Type B pancreatic cell (in vitro differentiated cells): ENCODE results near the gene SNED1. TPM values are rescaled to one million over a fixed set of nuclear protein-coding genes. Genes with fewer than 3 reads are reported as not detected.

Experiments
- DNase-seq: peaks from one replicate; pipeline ENCODE4 v3.0.0; 2021; ENCODE audit warnings: mixed read lengths; ENCODE audit not compliant: unreplicated experiment; ENCODE audit errors: extremely low spot score
- H3K27ac Mint-ChIP-seq: 2 replicates; pipeline ENCODE4 v1.8.0; 2021; ENCODE audit warnings: mild to moderate bottlenecking, mixed read lengths
- H3K27me3 Mint-ChIP-seq: 2 replicates; pipeline ENCODE4 v1.8.0; 2021; ENCODE audit warnings: mixed read lengths
- H3K36me3 Mint-ChIP-seq: 2 replicates; pipeline ENCODE4 v1.8.0; 2021; ENCODE audit warnings: mixed read lengths
- H3K4me1 Mint-ChIP-seq: one replicate; pipeline ENCODE4 v1.8.0; 2021; ENCODE audit warnings: mixed read lengths; ENCODE audit not compliant: unreplicated experiment
- H3K4me3 Mint-ChIP-seq: 2 replicates; pipeline ENCODE4 v1.8.0; 2021; ENCODE audit warnings: mild to moderate bottlenecking, mixed read lengths
- H3K9me3 Mint-ChIP-seq: 2 replicates; pipeline ENCODE4 v1.8.0; 2021; ENCODE audit warnings: mixed read lengths
- total RNA-seq: library from RNA; stranded (reverse); gene quantifications from 2 replicates; pipeline ENCODE4 v1.2.1, GENCODE V29; 2021; ENCODE audit warnings: low replicate concordance
- TF ChIP-seq, protein P1 (sequence below): fragments of 200-600 bp; sonication (generic); conservative IDR thresholded peaks from 2 replicates; pipeline ENCODE4 v1.5.0; 2021; ENCODE audit warnings: antibody characterized with exemption, mild to moderate bottlenecking

The SNED1 gene
- total RNA-seq, 1 donor from 2014 or later: 140 TPM

DNA sequence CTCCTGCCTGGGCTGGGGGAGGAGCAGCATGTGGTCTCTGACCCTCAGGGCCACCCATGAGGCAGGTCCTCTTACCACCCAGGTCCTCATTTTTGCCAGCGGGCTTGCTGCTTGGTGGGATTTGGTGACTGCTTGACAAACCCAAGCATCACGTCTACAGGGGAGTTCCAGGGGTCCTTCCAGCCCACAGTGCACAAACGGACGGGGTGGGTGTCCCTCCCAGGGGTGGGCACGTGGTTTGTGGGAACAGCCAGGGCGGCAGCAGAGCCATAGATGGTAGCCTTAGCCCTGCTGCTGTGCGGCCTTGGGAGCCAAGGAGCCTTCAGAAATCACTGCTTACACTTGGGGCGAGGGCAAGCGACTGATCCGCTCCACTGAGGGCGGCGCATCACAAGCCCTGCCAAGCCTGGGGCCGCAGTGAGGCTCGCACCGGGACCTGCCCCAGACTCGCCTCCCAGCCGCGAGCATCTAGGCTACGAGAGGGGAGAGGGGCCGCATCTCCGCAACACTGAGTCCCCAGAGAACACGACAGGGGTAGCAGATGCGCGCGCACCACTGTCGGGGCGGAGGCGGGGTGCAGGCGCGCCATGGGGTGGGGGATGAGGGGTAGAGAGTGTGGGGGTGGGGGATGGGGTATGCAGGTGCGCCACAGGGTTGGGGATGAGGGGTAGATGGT, 36.9 kb downstream of the SNED1 start:
- peaks cover 14% of the 10 kb centered on the region for H3K36me3 Mint-ChIP-seq
- H3K4me3 Mint-ChIP-seq: no peak overlapping the region

DNA sequence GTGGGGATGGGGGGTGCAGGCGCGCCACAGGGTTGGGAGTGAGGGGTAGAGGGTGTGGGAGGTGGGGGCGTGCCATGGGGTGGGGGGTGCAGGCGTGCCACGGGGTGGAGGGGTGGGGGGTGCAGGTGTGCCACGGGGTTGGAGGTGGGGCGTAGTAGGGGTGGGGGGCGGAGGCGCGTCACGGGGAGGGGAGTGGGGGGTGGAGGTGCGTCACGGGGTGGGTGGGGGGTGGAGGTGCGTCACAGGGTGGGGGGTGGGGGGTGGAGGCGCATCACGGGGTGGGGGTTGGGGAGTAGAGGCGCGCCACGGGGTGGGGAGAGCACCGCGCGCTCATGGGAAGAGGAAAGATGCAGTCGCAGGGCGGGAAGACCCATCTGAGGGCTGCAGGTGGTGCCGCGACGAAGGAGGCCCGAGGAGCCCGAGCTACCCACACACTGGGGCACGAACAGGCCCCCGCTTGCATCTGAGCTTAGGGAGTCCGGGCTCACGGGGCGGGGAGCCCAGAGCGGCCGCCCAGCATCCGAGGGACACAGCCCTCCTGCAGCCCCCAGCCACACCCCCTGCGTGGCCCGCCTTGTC, 37.5 kb downstream of the SNED1 start:
- Mint-ChIP-seq H3K36me3 (peaks cover 14% of the 10 kb centered on the region), H3K9me3 (no peaks in the 10 kb centered on the region), H3K4me1 (peaks cover 8% of the 10 kb centered on the region), H3K27ac (no peak overlapping the region), H3K4me3 (no peak overlapping the region), H3K27me3 (peaks cover 22% of the 10 kb centered on the region)
- TF ChIP-seq, protein P1, sequence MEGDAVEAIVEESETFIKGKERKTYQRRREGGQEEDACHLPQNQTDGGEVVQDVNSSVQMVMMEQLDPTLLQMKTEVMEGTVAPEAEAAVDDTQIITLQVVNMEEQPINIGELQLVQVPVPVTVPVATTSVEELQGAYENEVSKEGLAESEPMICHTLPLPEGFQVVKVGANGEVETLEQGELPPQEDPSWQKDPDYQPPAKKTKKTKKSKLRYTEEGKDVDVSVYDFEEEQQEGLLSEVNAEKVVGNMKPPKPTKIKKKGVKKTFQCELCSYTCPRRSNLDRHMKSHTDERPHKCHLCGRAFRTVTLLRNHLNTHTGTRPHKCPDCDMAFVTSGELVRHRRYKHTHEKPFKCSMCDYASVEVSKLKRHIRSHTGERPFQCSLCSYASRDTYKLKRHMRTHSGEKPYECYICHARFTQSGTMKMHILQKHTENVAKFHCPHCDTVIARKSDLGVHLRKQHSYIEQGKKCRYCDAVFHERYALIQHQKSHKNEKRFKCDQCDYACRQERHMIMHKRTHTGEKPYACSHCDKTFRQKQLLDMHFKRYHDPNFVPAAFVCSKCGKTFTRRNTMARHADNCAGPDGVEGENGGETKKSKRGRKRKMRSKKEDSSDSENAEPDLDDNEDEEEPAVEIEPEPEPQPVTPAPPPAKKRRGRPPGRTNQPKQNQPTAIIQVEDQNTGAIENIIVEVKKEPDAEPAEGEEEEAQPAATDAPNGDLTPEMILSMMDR: no peak
- no peak for DNase-seq

More for the DNA sequence above, 36.9 kb downstream of the SNED1 start:
- Mint-ChIP-seq H3K9me3 (no peaks in the 10 kb centered on the region), H3K27ac (no peak overlapping the region), H3K27me3 (peaks cover 22% of the 10 kb centered on the region), H3K4me1 (peaks cover 8% of the 10 kb centered on the region)
- TF ChIP-seq, protein P1: no peak
- peak; percentile 66 for DNase-seq

DNA sequence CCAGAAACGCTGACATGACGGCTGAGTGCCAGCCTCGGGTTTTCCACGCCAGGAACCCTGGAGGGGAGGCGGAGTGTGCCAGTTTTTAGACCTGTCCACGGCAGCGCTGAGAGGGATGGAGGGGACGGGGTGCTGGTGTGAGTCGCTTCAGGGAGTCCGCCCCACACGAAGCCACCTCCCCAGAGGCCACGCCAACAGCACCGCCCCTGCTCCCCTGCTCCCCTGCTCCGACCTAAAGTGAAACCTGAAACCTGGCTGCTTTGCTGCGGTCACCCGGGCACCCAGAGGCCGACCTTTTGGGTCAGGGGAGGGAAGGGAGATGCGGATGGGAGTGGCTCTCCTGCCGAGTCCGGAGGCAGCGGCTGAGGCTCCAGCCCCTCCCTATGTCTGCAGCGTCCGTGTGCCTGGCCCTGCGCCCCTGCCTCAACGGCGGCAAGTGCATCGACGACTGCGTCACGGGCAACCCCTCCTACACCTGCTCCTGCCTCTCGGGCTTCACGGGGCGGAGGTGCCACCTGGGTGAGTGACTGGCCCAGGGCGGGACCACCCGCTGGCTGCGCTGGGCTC, 38.1 kb downstream of the SNED1 start:
- TF ChIP-seq, protein P1: no peak
- H3K27ac Mint-ChIP-seq: no peak overlapping the region
- peaks cover 16% of the 10 kb centered on the region for H3K36me3 Mint-ChIP-seq
- H3K27me3 Mint-ChIP-seq: peaks cover 22% of the 10 kb centered on the region
- no peak overlapping the region for H3K4me3 Mint-ChIP-seq
- H3K4me1 Mint-ChIP-seq: peaks cover 7% of the 10 kb centered on the region
- no peaks in the 10 kb centered on the region for H3K9me3 Mint-ChIP-seq
- DNase-seq: peak; percentile 68

DNA sequence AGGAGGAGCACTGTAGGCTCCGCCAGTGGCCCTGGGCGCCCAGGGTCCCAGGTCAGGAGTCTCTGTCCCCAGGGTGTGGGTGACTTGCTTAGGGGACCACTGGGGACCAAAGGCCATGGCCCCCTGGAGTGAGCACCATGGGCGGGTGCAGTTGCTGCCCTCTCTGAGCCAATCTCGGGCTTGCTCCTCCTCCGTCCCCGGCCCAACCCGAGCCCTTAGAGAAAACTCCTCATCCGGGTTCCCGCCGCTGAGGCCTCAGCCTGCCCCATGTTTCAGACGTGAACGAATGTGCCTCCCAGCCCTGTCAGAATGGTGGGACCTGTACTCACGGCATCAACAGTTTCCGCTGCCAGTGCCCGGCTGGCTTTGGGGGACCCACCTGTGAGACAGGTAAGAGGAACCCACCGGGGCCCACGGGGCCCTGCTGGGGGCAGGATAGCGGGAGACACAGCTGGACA, 38.6 kb downstream of the SNED1 start:
- Mint-ChIP-seq H3K36me3 (peaks cover 15% of the 10 kb centered on the region), H3K27ac (no peak overlapping the region), H3K4me1 (peaks cover 4% of the 10 kb centered on the region), H3K9me3 (no peaks in the 10 kb centered on the region), H3K4me3 (no peak overlapping the region), H3K27me3 (peaks cover 18% of the 10 kb centered on the region)
- TF ChIP-seq, protein P1: no peak
- DNase-seq: peak; percentile 58

DNA sequence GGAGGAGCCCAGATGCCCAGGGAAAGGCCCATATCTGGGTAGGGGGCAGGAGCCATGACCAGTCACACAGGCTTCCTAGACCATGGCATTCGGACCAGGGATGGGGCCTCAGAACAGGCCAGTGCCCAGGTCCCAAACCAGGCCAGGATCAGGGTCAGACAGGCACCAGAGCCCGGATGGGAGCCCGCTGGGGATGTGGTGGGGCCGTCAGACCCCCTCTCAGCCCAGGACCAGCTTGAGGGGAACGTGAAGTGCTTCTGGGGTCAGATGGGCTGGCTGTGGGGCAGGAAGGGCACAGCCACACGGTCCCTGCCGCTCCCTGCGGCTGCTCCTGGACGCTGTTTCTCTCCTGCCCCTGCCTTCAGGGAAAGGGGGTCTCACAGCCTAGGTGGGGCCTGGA, 39.1 kb downstream of the SNED1 start:
- Mint-ChIP-seq H3K4me3 (no peak overlapping the region), H3K27ac (no peak overlapping the region), H3K9me3 (no peaks in the 10 kb centered on the region), H3K36me3 (peaks cover 17% of the 10 kb centered on the region), H3K27me3 (peaks cover 19% of the 10 kb centered on the region), H3K4me1 (peaks cover 4% of the 10 kb centered on the region)
- peak; percentile 65 for DNase-seq
- TF ChIP-seq, protein P1: no peak
